ENCODE data around the gene NECAP2.
"Not testable (repeated sequence)": the region's sequence is repeated elsewhere in the genome, so short reads cannot be mapped to it uniquely, and the experiment has no call there.

The NECAP2 gene

GRCh38 chr1:16430606-16431005, 9.9 kb upstream of the NECAP2 start:
- DNase-seq (ENCODE audit: low spot score): no peak

GRCh38 chr1:16433030-16433429, 7.5 kb upstream of the NECAP2 start:
- DNase-seq (ENCODE audit: low spot score): peak; percentile 45

- DNase-seq (ENCODE audit: low spot score): no peak
These were observed 6.5 kb upstream of the NECAP2 start for GRCh38 chr1:16434007-16434406.

GRCh38 chr1:16434501-16434900, 6.0 kb upstream of the NECAP2 start:
- no peak for DNase-seq (ENCODE audit: low spot score)

GRCh38 chr1:16436946-16437474, 3.5 kb upstream of the NECAP2 start, which contains the start of gene SPATA21:
TSS of gene SPATA21 (minus strand) at chr1:16437424. CDS start at chr1:16431371, 6,053 bp downstream.
- no peak for DNase-seq (ENCODE audit: low spot score)

- DNase-seq (ENCODE audit: low spot score): no peak
These were observed 2.0 kb upstream of the NECAP2 start for GRCh38 chr1:16438516-16438915.

- DNase-seq (ENCODE audit: low spot score): no peak
These were observed 1.6 kb upstream of the NECAP2 start for GRCh38 chr1:16438924-16439323.

GRCh38 chr1:16440131-16440469, 424 bp upstream of the NECAP2 start:
- no peak for DNase-seq (ENCODE audit: low spot score)

- no peak for DNase-seq (ENCODE audit: low spot score)
These were observed 750 bp downstream of the NECAP2 start for GRCh38 chr1:16441282-16441665.

- DNase-seq (ENCODE audit: low spot score): no peak
These were observed 1.7 kb downstream of the NECAP2 start for GRCh38 chr1:16442265-16442664.

GRCh38 chr1:16442941-16443340, 2.4 kb downstream of the NECAP2 start:
- DNase-seq (ENCODE audit: low spot score): no peak

- no peak for DNase-seq (ENCODE audit: low spot score)
These were observed 3.6 kb downstream of the NECAP2 start for GRCh38 chr1:16443975-16444770.

GRCh38 chr1:16445052-16445451, 4.5 kb downstream of the NECAP2 start:
- no peak for DNase-seq (ENCODE audit: low spot score)

- no peak for DNase-seq (ENCODE audit: low spot score)
These were observed 5.6 kb downstream of the NECAP2 start for GRCh38 chr1:16446116-16446515.

- DNase-seq (ENCODE audit: low spot score): no peak
These were observed 7.1 kb downstream of the NECAP2 start for GRCh38 chr1:16447641-16448040.

GRCh38 chr1:16449065-16449464, 8.5 kb downstream of the NECAP2 start:
- no peak for DNase-seq (ENCODE audit: low spot score)

GRCh38 chr1:16449666-16450065, 9.1 kb downstream of the NECAP2 start:
- DNase-seq (ENCODE audit: low spot score): no peak

- DNase-seq (ENCODE audit: low spot score): no peak
These were observed 10.4 kb downstream of the NECAP2 start for GRCh38 chr1:16450863-16451481.

GRCh38 chr1:16451841-16452528, 11.5 kb downstream of the NECAP2 start:
- DNase-seq (ENCODE audit: low spot score): no peak

- DNase-seq (ENCODE audit: low spot score): not testable (repeated sequence)
These were observed 14.4 kb downstream of the NECAP2 start for GRCh38 chr1:16454909-16455308.

GRCh38 chr1:16456151-16456550, 15.6 kb downstream of the NECAP2 start:
- not testable (repeated sequence) for DNase-seq (ENCODE audit: low spot score)

- no peak for DNase-seq (ENCODE audit: low spot score)
These were observed 18.3 kb downstream of the NECAP2 start for GRCh38 chr1:16458831-16459230.
